Measurements from ENCODE around the gene RETNLB.
A peak's percentile ranks its signal among the peaks of the same experiment; 100 is the strongest.

RETNLB gene, protein sequence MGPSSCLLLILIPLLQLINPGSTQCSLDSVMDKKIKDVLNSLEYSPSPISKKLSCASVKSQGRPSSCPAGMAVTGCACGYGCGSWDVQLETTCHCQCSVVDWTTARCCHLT

GRCh38 chr3:108757404-108757982 is at the start of gene RETNLB:
Gene RETNLB, minus strand, starts transcription at chr3:108757410. Its CDS starts 225 bp downstream, at chr3:108757185.
- DNase-seq, result no peak

GRCh38 chr3:108806316-108806715 is 49.1 kb upstream of the RETNLB start:
- peak; percentile 79 for DNase-seq

DNA sequence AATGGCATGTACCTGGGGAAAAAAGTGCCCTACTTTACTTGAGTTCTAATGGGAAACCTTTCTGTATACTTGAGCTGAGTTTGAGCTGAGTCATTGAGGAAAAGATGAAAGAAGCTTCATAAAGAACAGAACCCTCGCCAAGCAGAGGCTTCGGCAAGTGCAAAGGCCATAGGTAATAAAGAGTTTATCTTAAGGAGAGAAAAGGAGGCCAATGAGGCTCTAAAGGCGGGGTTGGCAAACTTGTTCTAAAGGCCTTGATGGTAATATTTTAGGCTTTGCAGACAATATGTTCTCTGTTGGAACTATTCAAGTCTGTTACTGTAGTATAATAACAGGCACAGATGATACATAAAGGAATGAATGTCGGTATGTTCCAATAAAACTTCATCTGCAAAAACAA is 47.8 kb upstream of the RETNLB start:
- DNase-seq, result no peak

DNA sequence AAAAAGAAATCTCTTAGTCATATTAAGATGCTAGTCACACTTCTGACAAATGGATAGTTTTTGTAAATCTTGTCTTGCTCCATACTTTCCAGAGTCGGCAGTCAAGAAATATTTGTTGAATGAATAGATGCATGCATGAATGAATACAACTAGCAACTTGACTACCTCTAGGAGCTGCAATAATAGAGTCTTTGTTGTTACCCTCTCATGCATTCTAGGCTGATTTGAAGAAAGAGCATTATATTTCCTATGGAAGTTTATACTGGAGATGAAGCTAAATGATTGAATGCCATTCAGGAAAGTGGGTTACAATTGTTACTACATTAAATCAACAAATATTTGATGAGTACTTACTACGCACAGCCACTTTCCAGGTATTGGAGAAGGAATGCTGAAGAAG is 47.2 kb upstream of the RETNLB start:
- DNase-seq, result no peak

DNA sequence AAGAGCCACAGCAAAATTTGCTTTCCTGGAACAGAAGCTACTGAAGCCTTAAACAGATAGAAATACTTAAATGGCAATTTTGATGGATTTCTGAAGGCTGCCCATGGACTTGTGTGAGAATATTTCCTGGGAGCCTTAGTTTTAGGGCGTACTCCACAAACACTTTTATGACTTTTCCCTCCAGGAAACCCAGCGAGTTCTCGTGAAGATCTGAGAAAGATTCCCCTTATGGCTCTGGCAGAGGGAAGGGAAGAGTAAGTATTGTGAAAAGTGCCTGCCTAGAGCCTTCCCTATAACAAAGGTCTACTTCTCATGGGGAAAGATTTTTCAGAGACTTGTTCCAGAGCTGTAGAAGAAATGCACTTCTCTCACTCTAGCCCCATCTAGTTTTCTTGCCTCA is 34.3 kb upstream of the RETNLB start:
- DNase-seq, result no peak

DNA sequence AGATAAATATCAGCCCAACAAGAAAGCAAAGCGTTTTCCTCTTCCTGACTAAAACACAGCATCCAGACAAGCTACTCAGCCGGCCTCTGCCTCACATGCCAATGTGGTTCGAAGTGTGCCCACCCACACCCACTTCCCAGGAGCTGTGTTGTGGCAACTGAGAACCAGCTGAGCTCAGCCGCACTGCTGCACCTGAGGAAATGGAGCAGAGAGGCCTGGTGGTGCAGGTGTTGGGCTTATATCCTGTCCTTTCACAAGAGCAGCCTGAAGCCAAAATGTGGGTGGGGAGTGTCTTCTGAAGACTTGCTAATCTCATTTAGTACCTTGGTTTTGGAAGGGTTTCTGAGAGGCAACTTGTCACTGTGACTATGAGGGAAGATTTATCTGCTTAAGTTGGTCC is 23.0 kb upstream of the RETNLB start:
- peak; percentile 5 for DNase-seq

DNA sequence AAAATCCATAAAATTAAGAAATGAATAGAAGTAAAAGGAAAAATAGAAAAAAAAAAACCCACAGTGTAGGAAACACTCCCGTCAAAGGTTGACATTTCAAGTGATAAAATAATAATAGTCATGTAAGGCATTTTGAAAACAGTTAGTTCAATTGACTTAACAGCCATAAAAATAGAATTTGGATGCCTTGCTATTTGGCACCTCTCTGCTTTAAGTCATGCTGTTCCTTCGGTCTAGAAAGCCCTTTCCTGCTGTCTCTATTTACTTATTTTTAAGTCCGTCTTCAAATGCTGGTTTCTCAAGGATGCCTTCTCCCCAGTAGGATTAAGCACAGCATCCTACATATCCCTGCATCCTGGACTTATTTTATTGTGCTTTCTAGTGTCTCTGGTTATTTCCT is 22.3 kb upstream of the RETNLB start:
- no peak for DNase-seq

DNA sequence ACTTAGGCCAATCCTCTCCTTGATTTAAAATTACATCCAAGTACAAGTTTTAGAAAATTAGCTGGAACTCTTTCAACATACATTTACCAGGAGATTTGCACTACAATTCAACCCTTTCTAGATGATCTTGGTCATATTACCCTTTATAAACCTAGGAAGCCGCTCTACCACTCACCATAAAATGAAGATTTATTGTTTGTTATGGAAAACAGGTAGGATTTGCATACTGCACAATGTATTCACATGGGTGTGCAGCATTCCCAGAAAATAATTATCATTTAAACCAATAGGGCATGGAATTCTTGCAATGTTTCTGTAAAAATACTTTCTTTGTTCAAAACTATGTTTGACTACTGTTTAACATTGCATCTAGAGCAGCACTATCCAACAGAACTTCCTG is 18.4 kb upstream of the RETNLB start:
- no peak for DNase-seq

DNA sequence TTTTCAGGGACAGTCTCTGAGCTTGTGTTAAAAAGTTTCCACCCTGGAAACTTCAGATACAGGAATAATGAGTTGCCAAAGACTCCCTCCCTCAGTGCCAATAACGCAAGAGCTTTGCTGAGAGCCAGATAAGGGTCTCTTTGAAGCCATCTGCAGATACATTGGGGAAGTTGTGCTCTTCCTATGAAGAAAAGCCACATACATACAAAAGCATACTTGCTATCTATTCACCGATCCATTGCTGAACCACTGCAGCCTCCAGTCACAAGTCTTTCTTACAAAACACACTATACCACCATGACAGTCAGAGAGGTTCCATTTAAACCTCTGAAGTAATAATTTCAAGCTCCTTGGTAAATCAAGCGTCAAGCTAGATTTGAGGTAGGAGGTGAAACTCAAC is 10.0 kb upstream of the RETNLB start:
- no peak for DNase-seq

- DNase-seq, result no peak
These were observed 1.5 kb downstream of the RETNLB start for GRCh38 chr3:108755686-108756085.

- DNase-seq, result no peak
These were observed 12.4 kb downstream of the RETNLB start for GRCh38 chr3:108744762-108745161.

DNA sequence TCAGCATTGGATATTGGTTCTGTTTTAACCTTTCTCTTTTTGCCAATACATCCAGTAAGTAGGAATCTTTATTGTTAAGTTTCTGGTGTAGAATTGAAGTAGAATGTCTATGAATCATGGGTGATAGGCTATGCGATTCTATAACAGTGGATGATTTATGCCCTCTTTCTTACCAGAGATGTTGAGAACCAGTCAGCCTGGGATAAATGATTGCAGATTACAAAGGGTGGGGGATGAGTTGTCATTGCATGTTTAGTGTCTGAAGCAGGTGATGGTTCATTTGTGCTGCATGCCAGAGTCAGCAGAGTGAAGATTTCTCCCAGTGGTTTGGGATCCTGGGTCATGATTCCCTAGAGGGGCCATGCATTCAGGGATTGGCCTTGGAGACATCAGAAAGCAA is 14.3 kb downstream of the RETNLB start:
- no peak for DNase-seq

DNA sequence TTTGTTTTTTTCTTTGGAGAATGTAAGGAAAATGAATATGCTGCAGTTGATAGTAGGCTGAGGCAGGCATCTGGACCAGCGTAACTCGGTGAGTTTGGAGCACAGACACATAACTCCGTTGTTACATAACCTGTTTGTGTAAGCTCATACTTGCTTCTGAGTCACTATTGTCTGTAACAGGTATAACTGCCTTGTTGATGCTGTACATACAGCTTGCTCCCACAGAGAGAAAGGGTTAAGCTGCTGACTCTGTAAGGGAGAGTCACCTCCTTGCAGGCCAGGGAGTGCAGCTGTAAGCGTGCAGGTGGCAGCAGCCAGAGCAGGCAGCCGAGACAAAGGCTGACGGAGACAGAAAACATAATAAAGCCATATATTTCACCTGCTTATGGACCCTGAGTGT is 20.4 kb downstream of the RETNLB start:
- DNase-seq, result no peak

DNA sequence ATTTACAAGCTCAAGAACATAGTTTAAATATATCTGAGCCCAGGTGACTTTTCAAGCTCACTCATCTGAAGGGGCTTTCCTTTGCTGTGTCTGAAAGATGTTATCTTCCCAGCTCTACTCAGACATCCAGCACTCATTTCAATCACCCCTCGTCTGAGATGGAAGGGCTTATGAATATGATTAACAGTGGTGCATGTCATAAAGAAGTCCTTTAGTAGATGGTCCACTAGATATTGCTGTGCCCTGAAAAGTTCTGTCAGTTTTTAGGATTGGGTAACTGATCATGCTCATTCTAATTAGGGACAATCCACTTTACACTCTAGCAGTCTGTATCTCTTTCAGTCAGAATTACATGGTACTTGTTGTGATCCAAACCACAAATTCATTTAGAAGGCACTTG is 28.3 kb downstream of the RETNLB start:
- no peak for DNase-seq

DNA sequence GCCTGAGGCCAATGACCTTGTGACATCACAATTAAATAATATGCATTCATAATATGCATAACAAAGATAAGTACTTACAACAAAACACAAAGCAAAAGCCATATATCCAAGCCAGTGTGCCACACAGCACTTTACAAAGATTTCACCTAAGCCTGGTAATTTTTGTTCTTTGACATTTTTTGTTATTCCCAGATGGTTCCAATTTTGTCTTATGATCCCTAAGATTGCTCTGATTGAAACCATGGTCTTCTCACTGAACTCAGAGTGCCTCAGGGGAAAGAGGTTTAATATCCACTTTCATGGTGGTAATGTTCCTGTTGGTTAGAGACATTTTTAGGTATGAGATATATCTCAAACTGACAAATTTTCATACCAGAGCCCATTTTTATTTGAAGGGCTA is 29.1 kb downstream of the RETNLB start:
- DNase-seq, result no peak

GRCh38 chr3:108724101-108724500 is 33.1 kb downstream of the RETNLB start:
- no peak for DNase-seq

- no peak for DNase-seq
These were observed 34.5 kb downstream of the RETNLB start for GRCh38 chr3:108722724-108723123.

GRCh38 chr3:108719178-108719806 is 37.9 kb downstream of the RETNLB start:
- DNase-seq, result no peak

DNA sequence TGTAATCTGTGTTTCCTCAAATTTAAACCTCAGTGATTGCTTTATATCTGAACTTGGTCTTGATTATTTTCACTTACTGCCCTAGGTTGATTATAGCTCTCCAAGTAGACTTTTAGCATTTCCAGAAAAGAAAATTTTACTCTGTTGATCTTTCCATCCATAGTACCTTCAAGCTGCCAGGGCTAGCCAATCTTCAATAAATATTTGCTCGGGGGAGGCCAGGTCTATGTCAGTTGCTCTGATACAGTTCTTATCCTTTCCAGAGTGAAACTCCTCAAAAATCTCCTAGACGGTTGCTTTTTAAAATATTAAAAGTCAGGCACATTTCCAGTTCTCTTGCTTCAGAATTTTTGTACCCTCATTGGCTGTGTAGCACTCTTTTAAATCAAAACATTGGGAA is 38.8 kb downstream of the RETNLB start:
- DNase-seq, result no peak

GRCh38 chr3:108713816-108714215 is 43.4 kb downstream of the RETNLB start:
- DNase-seq, result no peak

DNA sequence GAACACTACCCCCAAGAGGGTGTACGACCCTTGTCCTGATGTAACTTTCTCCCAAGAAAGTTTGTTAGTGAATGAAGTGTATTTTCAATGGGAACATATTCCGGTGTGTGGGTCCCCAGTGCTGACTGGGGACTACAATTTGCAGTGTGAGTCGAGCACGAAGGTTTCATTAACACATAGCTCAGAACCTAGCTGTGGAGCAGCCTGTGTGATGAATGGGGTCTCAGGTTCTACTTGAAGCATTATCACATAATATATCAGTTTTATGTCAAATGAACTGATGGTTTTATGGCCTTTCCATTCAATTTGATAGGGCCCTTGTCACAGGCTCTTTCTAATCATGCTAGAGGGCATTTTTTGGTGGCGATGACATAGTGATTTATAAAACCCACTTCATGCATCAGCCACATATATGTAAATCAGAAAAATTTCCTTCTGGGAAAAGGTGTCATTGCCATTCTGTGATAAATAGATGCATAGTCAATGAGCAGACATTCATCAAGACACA is 44.1 kb downstream of the RETNLB start:
- no peak for DNase-seq
